ENCODE results near the gene IQCF5.

- TF ChIP-seq RAD21 (IDR thresholded peaks at IDR 0.05; ENCODE audit: low read length) (no peak), CTCF (IDR thresholded peaks at IDR 0.05) (no peak)
Measured at GRCh38 chr3:51886447-51886846, 11.0 kb upstream of the IQCF5 start.
